Vagina (tissue), 2 donors: ENCODE data around the gene ZSWIM6. TPM values are rescaled to one million over a fixed set of nuclear protein-coding genes. Genes with fewer than 3 reads are reported as not detected.

Experiments
- DNase-seq, 2 donors: peaks; one replicate each; pipeline ENCODE4 v3.0.0-alpha.2; 2017; ENCODE audit errors: extremely low spot score in 2 of 2
- H3K27ac ChIP-seq: fragments of 200-600 bp; sonication (generic); one replicate; pipeline ENCODE4 v1.5.1; 2019
- H3K27me3 ChIP-seq: fragments of 200-600 bp; sonication (generic); one replicate; pipeline ENCODE4 v1.5.1; 2019
- H3K36me3 ChIP-seq, 2 donors: fragments of 200-600 bp; sonication (generic); one replicate each; pipeline ENCODE4 v1.5.1; 2017 to 2019
- H3K4me1 ChIP-seq: fragments of 200-600 bp; sonication (generic); one replicate; pipeline ENCODE4 v1.5.1; 2019
- H3K4me3 ChIP-seq, 2 donors: fragments of 200-600 bp; sonication (generic); 1 replicate in 1 of 2; 2 replicates in 1 of 2; pipeline ENCODE4 v1.5.1; 2016 to 2019
- H3K9me3 ChIP-seq: fragments of 200-600 bp; sonication (generic); one replicate; pipeline ENCODE4 v1.5.1; 2019
- CTCF ChIP-seq, 3 experiments: fragments of 450-650 bp in 2 of 3; fragments of 200-600 bp in 1 of 3; sonication (generic) in 1 of 3; IDR thresholded peaks; one replicate each; pipeline ENCODE4 v1.5.1; 2017 to 2019; ENCODE audit warnings: antibody characterized with exemption in 3 of 3, mild to moderate bottlenecking in 2 of 3, moderate library complexity in 2 of 3
- POLR2A ChIP-seq, 2 donors: fragments of 450-650 bp; IDR thresholded peaks; one replicate each; pipeline ENCODE4 v1.6.1; 2017; ENCODE audit warnings: antibody characterized with exemption in 2 of 2, mild to moderate bottlenecking in 2 of 2, moderate library complexity in 2 of 2
- POLR2AphosphoS5 ChIP-seq, 2 donors: sonication (generic); formaldehyde crosslinking; IDR thresholded peaks; one replicate each; pipeline ENCODE4 v1.9.0; 2017; ENCODE audit warnings: antibody characterized with exemption in 2 of 2, mild to moderate bottlenecking in 2 of 2, low read depth in 1 of 2; ENCODE audit not compliant: insufficient read depth in 1 of 2
- intact Hi-C: fragments of 100-400 bp; cut with DNase I; formaldehyde crosslinking; loops from one replicate; pipeline ENCODE4 v1.15.1; 2023
- total RNA-seq: library from RNA; depleted of rRNA; stranded (reverse); fragments of >200 nt; gene quantifications from one replicate; pipeline ENCODE4 v1.2.3, GENCODE V29; 2016

ZSWIM6 gene
- total RNA-seq, 1 donor from 2014 or later, result 16.7 TPM

- H3K27ac ChIP-seq, result no peak overlapping the region
- no peak for DNase-seq
- no peak for TF ChIP-seq CTCF (IDR thresholded peaks at IDR 0.05)
- TF ChIP-seq POLR2A (IDR thresholded peaks at IDR 0.05), result no peak
- no peak for TF ChIP-seq POLR2AphosphoS5 (IDR thresholded peaks at IDR 0.05; ENCODE audit: insufficient read depth in 1 of 2, low read depth in 1 of 2)
Measured at GRCh38 chr5:61523997-61524396, 191.9 kb downstream of the ZSWIM6 start.

GRCh38 chr5:61525512-61526206, 193.6 kb downstream of the ZSWIM6 start:
- Histone ChIP-seq H3K27ac (no peak overlapping the region), H3K36me3 (peaks cover 0 to 11% of the 10 kb centered on the region in 2 donors), H3K4me1 (no peaks in the 10 kb centered on the region), H3K4me3 (no peak overlapping the region), H3K9me3 (no peaks in the 10 kb centered on the region), H3K27me3 (no peaks in the 10 kb centered on the region)
- intact Hi-C loops, result no loop called here
- no peak for TF ChIP-seq CTCF (IDR thresholded peaks at IDR 0.05)
- TF ChIP-seq POLR2AphosphoS5 (IDR thresholded peaks at IDR 0.05; ENCODE audit: insufficient read depth in 1 of 2, low read depth in 1 of 2), result no peak
- no peak for TF ChIP-seq POLR2A (IDR thresholded peaks at IDR 0.05)
- DNase-seq, result no peak

More at GRCh38 chr5:61523997-61524396, 191.9 kb downstream of the ZSWIM6 start:
- intact Hi-C loops, result no loop called here
- Histone ChIP-seq H3K4me3 (no peak overlapping the region), H3K27me3 (no peaks in the 10 kb centered on the region), H3K4me1 (no peaks in the 10 kb centered on the region), H3K36me3 (peaks cover 0 to 6% of the 10 kb centered on the region in 2 donors), H3K9me3 (no peaks in the 10 kb centered on the region)

GRCh38 chr5:61526207-61526519, 194.1 kb downstream of the ZSWIM6 start:
- Histone ChIP-seq H3K9me3 (no peaks in the 10 kb centered on the region), H3K4me3 (no peak overlapping the region), H3K36me3 (peaks cover 0 to 12% of the 10 kb centered on the region in 2 donors), H3K27ac (no peak overlapping the region), H3K27me3 (no peaks in the 10 kb centered on the region), H3K4me1 (no peaks in the 10 kb centered on the region)
- DNase-seq, result no peak
- no peak for TF ChIP-seq POLR2AphosphoS5 (IDR thresholded peaks at IDR 0.05; ENCODE audit: insufficient read depth in 1 of 2, low read depth in 1 of 2)
- TF ChIP-seq CTCF (IDR thresholded peaks at IDR 0.05), result no peak
- TF ChIP-seq POLR2A (IDR thresholded peaks at IDR 0.05), result no peak
- intact Hi-C loops, result no loop called here

- intact Hi-C loops, result no loop called here
- H3K27ac ChIP-seq, result no peak overlapping the region
- H3K9me3 ChIP-seq, result no peaks in the 10 kb centered on the region
- no peak for TF ChIP-seq CTCF (IDR thresholded peaks at IDR 0.05)
- TF ChIP-seq POLR2A (IDR thresholded peaks at IDR 0.05), result no peak
- no peak for TF ChIP-seq POLR2AphosphoS5 (IDR thresholded peaks at IDR 0.05; ENCODE audit: insufficient read depth in 1 of 2, low read depth in 1 of 2)
- H3K4me1 ChIP-seq, result no peaks in the 10 kb centered on the region
- no peak overlapping the region for H3K4me3 ChIP-seq
- H3K36me3 ChIP-seq, result peaks cover 0 to 36% of the 10 kb centered on the region in 2 donors
- H3K27me3 ChIP-seq, result no peaks in the 10 kb centered on the region
- DNase-seq, result no peak
Measured at GRCh38 chr5:61532983-61533382, 200.9 kb downstream of the ZSWIM6 start.

- H3K27me3 ChIP-seq, result no peaks in the 10 kb centered on the region
- intact Hi-C loops, result no loop called here
- no peak for DNase-seq
- no peak for TF ChIP-seq POLR2AphosphoS5 (IDR thresholded peaks at IDR 0.05; ENCODE audit: insufficient read depth in 1 of 2, low read depth in 1 of 2)
- TF ChIP-seq POLR2A (IDR thresholded peaks at IDR 0.05), result no peak
- TF ChIP-seq CTCF (IDR thresholded peaks at IDR 0.05), result no peak
- H3K4me3 ChIP-seq, result no peak overlapping the region
- H3K9me3 ChIP-seq, result no peaks in the 10 kb centered on the region
- H3K4me1 ChIP-seq, result no peaks in the 10 kb centered on the region
- peaks cover 0 to 48% of the 10 kb centered on the region in 2 donors for H3K36me3 ChIP-seq
- H3K27ac ChIP-seq, result no peak overlapping the region
Measured at GRCh38 chr5:61534481-61535267, 202.6 kb downstream of the ZSWIM6 start.
